UCSD-AML1 (cell line): ENCODE measurements around the gene SH3BGRL2.
"Not testable (repeated sequence)": the region's sequence is repeated elsewhere in the genome, so short reads cannot be mapped to it uniquely, and the experiment has no call there.

ENCODE experiments used
- DNase-seq: peaks from one replicate; lab custom pipeline; 2025; ENCODE audit not compliant: unreplicated experiment; lab: John Stamatoyannopoulos, UW

The SH3BGRL2 gene

GRCh38 chr6:79647741-79648140 lies 16.6 kb downstream of the SH3BGRL2 start:
- no peak for DNase-seq

GRCh38 chr6:79648328-79648727 lies 17.2 kb downstream of the SH3BGRL2 start:
- no peak for DNase-seq

- no peak for DNase-seq
Measured at GRCh38 chr6:79649016-79649415, 17.9 kb downstream of the SH3BGRL2 start.

- no peak for DNase-seq
Measured at GRCh38 chr6:79650950-79651349, 19.8 kb downstream of the SH3BGRL2 start.

- DNase-seq, result no peak
Measured at GRCh38 chr6:79656134-79656533, 25.0 kb downstream of the SH3BGRL2 start.

GRCh38 chr6:79657238-79657637 lies 26.1 kb downstream of the SH3BGRL2 start:
- DNase-seq, result no peak

- DNase-seq, result not testable (repeated sequence)
Measured at GRCh38 chr6:79663655-79664054, 32.5 kb downstream of the SH3BGRL2 start.

GRCh38 chr6:79665725-79666551 lies 34.8 kb downstream of the SH3BGRL2 start:
- no peak for DNase-seq

- DNase-seq, result no peak
Measured at GRCh38 chr6:79666634-79667033, 35.5 kb downstream of the SH3BGRL2 start.

GRCh38 chr6:79668381-79668780 lies 37.3 kb downstream of the SH3BGRL2 start:
- no peak for DNase-seq

GRCh38 chr6:79669766-79670165 lies 38.6 kb downstream of the SH3BGRL2 start:
- DNase-seq, result no peak

- no peak for DNase-seq
Measured at GRCh38 chr6:79670789-79671188, 39.7 kb downstream of the SH3BGRL2 start.

GRCh38 chr6:79671600-79672266 lies 40.6 kb downstream of the SH3BGRL2 start:
- no peak for DNase-seq

GRCh38 chr6:79672631-79673111 lies 41.5 kb downstream of the SH3BGRL2 start:
- DNase-seq, result no peak

GRCh38 chr6:79673947-79674346 lies 42.8 kb downstream of the SH3BGRL2 start:
- no peak for DNase-seq

GRCh38 chr6:79676785-79677736 lies 45.9 kb downstream of the SH3BGRL2 start:
- DNase-seq, result no peak

GRCh38 chr6:79682682-79683081 lies 51.6 kb downstream of the SH3BGRL2 start:
- DNase-seq, result not testable (repeated sequence)

GRCh38 chr6:79684876-79685275 lies 53.7 kb downstream of the SH3BGRL2 start:
- DNase-seq, result no peak

GRCh38 chr6:79686707-79687309 lies 55.7 kb downstream of the SH3BGRL2 start:
- DNase-seq, result no peak

- DNase-seq, result no peak
Measured at GRCh38 chr6:79687759-79688158, 56.6 kb downstream of the SH3BGRL2 start.

- no peak for DNase-seq
Measured at GRCh38 chr6:79694156-79694555, 63.0 kb downstream of the SH3BGRL2 start.
